HG03139 (cell line): ENCODE data around the gene COX7A2.

ENCODE experiments used
- ATAC-seq: cut with Tn5 transposase; IDR thresholded peaks from one replicate; pipeline ENCODE4 v1.9.1; 2021; ENCODE audit not compliant: unreplicated experiment

COX7A2 gene, protein sequence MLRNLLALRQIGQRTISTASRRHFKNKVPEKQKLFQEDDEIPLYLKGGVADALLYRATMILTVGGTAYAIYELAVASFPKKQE

DNA sequence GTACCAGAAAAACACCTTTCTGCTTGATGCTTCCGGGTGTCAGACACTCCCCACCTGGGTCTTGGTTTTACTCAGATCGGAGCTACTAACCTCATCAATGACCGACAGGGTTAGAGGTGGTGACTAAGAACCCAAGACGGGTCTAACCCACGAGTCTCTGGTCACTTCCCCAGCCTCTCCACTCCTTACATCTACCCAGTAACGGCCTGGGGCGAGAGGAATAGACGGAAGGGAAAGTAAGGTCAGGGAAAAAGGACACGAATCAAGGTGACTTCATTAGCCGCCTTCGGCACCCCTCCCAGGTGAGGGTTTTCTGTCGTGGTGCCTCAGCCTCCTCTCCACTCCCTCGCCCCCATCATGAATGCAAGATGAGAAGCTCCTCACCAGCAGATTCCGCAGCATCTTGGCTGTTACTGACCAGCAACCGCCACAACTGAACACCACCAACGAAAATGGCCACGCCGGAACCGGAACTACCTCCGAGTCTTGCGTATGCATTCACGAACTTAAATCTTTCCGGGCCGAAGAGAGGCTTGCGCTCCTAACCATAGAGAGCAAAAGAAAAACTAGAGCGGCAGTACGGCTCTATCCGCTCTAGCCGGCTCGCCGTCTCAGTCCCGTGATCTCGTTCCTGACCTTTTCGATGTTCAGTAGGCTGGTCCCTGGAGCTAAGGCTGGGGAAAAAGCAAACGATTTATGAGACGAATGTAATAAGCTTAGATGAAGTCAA is at the start of gene COX7A2:
COX7A2 (minus strand) TSS at position 469 of the 730 bp plus-strand sequence; CDS start at position 402, 67 bp downstream.
- ATAC-seq = peak; percentile 95

DNA sequence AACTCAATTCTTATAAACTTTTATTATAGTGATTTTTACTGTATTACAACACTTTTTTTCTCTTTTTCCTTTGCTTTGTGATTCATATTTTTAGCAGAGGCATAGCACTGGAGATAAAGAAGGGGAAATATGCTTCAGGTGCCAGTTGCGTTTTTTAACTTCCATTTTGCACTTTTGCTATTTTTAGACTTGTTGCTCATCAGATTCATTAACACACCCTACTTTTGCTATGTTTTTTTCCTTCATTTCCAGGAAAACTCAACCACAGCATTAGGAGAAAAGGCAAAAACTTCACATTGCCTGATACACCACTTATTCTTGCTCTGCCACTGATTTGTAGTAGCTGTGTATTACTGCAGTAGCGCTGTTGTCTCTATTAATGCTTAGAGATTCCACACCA is 49.0 kb upstream of the COX7A2 start:
- no peak for ATAC-seq

DNA sequence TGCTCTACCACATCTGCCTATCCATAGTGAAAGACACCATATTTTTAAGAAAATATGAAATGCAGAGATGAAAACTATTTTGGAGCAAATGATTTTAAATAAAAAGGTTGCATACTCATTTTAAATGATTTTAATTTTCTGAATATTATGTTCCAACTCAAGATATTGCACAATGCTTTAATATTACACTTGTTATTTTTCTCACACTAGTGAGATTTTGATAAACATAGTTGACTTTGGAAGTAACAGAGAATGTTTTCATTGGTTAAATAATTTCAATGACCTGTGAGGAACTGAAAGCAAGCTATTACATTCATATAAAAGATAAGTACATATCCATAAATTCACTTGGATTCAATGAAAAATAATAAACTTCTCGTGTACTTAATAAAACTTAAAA is 48.1 kb upstream of the COX7A2 start:
- ATAC-seq = no peak

DNA sequence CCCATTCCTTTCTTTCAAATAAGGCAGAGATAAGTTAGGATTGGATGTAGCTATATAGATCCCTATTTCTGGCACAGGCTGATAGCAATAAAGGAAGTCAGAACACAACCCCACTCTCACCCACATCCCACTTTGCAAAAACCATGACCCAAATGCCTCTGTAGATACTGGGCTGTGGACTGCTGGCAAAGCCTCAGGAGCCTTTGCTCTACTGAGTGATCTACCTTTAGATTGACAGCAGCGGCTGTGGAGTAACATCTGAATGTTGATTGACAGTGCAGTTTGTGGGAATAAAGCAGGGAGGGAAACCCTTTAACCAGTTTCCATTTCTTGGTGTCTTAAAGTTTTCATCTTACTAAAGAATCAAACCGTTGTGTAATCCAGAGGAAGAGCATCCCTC is 47.7 kb upstream of the COX7A2 start:
- ATAC-seq = no peak

DNA sequence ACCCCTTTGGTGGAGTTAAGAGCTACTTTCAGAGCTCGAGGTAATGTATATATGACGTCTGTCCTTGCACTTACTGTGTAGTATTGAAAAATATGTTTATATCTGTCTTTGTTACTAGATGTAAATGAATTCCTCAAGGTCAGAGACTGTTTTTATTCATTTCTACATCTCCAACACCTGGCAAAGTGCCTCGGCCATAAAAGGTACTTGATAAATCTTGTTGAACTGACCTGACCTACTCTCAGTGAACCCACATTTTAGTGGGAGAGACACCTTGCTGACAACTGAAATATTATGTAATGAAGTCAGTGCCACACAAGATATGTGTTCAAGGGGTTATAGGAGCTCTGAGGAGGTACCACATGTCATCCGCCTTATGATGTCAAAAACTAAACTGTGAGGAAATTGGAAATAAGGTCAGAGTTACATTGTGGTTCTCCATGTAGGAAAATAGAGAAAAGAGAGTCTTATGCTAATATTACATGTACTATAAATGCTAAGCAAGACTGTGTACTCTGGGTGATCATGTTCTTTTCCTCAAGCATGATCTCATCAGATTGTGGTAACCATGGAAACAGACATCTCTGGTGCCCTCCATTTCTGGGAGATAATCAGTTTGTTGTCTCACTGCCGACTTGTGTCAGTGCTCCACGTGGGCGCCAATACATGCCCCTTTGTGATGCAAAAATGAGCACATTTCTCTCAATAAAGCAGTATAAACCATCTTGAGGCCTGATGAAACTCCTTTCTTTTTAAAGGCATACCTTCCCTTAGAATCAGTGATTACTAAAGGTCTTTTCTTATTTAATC is 46.7 kb upstream of the COX7A2 start:
- no peak for ATAC-seq

DNA sequence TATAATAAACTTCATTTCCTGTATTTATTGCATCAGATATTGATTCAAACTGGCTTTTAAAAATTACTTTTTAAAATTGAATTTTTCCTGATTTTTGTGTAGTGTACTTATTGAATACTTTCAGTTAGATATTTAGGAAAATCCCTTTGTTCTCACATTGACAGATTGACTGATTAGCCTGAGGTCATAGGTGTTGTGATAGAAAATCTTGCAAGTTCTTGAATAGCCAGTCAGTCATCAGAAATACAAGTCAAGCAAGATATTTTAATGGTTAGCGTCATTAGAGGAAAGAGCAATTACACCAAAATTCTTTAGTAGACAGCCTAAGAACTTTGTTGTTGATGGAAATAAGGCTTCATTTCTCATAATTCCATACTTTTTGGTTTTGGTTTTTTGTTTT is 44.4 kb upstream of the COX7A2 start:
- no peak for ATAC-seq

DNA sequence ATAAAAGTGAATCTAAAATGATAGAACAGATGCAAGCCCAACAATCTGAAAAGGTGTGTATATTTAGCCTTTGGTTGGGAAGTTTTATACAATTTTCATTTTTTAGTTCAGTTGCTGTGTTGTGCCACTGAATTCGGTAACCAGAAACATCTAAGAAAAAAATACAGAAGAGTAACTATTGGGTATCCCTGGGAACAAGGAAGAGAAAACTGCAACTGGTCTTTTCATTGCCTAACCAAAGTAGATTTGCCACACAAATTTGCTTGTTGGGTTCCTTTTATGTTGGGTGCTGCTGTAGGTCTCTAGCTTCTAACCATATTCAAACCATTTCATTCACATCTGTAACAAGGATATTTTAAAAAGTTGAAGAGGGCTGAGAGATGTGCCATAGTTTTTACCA is 43.8 kb upstream of the COX7A2 start:
- no peak for ATAC-seq

DNA sequence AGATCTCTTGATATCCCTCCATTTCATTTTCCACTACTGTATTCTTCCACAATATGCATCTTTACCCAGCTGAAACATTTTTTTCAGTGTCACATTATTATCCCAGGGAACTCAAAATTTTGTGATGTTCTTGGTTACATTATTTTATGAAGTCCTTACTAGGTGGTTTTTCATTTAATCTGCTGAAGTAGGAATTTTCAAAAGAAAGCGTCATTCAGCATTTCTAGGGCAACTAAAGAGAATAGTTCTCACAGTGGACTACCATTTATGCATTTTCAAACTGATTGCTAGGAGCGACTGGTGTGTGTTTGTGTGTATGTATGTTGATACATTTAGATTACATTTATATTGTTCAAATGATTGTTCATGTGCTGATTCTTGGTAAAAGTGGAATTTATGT is 43.4 kb upstream of the COX7A2 start:
- ATAC-seq = no peak

DNA sequence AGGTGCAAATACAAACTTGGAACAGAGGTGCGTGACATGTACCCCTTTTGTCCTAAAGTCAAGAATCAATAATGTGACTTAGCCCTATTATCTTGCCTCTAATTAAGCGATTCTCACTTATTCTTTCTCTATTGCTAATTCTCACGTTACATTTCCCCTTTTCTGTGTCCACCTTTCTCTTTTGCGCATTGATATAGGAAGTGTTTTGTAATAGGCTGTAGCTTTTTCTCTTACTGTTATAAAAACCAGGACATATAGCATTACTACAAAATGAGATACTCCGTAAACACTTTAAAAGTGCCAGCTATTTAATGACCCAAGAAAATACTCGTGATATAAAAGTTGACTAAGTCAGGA is 41.7 kb upstream of the COX7A2 start:
- ATAC-seq = no peak

DNA sequence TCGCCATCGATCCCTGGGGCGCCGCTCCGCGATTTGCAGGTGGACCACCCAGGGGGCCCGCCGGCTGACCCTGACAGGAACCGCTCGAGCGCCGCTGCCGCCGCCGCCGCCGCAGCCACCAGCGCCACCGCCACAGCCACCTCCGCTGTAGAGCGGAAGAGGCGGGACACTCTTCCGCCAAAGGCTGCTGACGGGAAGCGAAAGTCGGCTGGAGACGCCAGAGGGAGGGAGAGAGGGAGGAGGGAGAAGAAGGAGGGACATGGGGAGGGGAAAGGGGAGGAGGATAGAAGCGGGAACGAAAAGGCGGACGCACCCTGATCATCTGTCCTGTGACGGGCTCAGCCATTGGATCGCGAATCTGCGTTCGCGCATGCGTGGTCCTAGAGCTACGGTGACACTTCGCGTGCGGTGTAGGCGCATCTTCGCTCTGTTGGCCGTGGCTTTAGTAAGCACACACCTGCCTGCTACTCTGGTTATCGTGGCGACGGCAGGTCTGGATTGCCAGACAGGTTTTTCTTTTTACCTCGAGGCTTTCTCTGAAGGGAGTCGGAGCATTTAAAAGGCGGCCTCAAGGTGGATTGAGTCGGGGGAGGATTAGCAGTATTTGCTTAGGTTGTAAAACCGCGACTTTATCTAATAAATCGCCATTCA is 41.2 kb upstream of the COX7A2 start, which contains the start of gene TMEM30A:
TMEM30A (minus strand) TSS at position 161 of the 651 bp plus-strand sequence; CDS start at position 7, 154 bp downstream.
- ATAC-seq = peak; percentile 92

DNA sequence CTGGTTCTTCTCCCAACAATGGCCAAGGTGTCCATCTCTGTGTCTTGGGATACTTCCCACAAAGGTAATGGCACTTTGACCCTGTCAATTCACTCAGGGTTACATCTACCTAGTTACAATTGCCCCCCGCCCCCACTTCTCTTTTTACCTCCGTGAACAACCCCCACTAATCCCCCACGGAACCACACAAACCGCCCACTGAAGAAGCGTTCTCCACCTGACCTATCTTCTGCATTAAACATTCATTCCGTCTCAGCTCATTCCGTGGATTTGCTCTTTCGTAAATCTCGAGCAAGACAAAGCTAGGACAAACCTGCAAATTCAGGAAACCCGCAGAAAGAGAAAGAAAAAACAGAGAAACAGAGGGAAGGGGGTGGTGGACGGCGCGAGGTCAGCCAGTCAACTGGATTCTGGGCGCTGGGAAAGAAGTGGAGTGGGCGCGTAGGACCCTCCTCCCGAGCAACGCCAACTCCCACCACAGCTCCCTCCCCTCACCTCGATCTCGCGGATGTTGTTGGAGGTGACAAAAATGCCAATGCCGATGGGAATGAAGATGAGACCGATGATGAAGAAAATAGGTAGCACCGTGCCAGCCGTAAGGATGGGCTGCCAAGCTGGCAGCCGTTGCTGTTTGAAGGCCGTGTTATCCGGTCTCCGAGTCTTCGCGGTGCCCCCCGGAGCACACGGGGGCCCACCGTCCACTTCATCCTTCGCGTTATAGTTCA is 40.5 kb upstream of the COX7A2 start:
- ATAC-seq = no peak

DNA sequence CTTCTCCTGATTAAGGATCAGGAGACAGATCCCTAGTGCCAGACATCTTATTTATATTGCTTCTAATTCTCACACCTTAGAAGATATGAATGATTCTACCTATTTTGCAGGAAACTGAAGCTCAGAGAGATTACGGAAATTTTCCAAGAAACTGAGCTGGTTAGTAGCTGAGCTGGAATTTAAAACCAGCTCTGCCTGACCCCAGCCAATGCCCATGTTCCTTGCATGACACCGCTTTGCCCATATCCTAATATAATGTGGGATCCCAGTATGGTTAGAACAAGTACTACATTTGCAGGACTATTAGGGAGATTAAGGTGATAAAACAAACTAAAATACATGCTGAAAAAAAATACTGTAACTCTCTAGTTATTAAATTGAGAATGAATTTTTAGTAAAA is 39.1 kb upstream of the COX7A2 start:
- no peak for ATAC-seq

DNA sequence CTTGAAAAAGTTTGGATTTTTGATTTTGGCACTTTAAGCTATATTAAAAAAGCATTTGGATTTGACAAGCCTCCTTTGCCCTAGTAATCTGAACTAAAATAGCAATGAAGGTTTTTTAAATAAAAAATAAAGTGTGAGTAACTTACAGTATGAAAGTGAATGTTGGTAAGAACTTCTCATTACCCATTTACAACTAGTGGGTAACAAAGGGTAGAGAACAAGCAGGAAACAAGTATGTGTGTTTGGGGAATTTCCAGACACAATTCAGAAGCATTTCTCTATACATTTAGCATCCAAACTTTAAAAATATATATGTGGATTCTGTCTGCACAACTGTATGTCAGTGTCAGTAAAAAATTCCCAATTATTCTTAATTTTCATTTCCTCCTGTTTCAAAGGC is 38.1 kb upstream of the COX7A2 start:
- ATAC-seq = no peak

DNA sequence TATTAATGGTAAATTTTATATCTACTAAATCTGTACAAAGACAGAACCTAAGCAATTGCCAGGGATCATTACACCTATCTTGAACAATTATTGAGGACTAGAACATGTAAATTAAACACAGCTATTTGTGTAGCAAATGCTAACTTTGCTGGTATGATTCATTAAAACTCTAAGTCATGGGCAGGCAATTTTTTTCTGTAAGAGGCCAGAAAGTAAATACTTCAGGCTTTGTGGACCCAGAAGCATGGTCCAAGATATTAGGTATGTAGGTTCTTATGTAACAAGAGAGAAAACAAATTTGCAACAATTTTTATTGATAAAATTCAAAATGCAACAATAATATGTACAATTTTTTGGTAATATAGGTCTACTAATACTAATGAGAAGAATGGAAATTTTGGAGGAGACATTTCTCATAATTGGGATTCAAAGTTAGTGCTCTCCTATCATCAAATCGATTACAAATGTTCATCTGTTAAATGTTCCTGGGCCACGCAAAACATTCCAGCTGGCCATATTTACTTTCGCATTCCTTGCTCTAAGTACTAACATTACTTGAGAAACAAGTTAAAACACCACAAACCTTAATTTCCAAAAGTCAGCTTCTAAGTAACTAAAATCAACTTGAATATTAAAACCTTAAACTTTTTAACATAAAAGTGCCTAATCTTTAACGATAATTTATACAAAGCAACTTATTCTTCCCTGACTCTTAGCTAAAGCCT is 36.7 kb upstream of the COX7A2 start:
- no peak for ATAC-seq

DNA sequence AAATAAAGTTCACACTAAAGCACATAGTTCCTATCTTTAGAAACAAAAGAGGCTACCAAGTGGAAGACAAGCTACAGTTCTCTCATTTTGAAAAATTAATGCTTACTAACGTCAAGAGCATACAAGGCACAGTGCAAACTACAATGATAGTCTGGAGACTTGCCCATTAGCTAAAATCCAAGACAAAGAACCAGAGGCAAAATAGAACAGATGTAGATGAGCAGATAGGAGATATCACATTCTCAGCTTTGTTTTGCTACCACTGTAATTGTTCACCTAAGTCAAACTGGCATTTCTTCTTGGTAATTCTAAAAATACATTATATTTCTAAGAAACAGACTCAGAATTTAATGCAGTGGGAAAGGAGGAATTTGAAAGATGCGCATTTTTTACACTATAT is 35.8 kb upstream of the COX7A2 start:
- ATAC-seq = no peak

DNA sequence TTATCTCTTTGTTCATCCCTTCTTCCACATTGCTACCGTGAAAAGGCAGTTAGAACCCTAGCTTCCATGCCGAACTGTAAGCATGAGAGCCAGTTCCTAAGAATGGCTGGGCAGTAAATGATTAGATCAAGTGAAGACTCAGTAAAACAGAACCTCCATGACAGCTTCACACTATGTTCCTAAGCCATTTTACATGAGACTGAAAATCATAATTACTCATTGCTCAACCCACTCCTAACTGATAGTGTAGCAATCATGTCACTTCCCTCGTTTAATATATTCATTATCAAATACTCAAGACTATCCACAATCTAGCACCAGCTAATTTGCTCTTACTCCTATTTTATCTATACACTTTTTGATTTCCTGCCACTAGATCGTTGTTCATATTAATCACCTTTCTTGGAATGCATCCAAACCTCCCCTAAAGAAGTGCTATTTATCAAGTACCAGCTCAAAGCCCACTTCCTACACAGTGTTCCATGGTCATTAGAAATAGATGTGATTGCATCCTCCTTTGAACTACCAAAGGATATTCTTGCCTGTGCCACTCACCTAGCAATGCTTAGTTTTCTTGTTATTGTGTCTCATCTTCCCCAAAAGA is 35.0 kb upstream of the COX7A2 start:
- ATAC-seq = no peak

DNA sequence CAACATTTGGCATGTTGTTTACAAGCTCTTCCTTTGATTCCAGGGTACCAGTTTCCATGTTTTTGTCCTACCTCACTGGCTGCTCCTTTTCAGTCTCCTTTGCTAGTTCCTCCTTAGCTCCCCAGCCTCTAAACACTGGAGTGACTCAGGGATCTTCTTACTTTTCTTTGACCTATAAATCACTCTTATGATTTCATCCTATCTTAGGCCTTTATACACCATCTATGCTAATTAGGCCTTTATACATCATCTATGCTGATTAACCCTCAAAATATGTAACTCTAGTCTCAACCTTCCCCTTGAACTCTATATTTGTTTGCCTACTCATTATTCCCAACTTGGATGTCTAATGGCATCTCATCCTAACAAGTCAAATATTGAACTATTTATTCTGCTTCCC is 31.5 kb upstream of the COX7A2 start:
- ATAC-seq = no peak

DNA sequence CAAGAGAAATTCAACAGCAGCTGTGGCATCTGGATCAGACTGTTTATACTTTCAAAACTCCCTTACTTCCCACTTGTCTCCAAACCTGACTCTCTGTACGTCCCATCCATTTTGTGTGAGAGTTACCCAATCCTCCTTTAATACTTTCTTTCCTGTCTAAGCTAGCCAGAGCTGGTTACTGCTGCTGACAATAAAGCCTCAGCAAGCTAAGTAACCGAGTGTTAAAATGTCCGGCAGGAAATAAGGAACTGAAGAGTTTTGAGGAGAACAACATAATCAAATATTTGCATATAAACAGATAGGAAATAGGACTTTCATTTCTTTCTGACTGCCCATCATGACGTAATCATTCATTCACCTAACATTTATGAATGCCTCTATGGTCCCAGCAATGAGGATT is 29.4 kb upstream of the COX7A2 start:
- no peak for ATAC-seq

DNA sequence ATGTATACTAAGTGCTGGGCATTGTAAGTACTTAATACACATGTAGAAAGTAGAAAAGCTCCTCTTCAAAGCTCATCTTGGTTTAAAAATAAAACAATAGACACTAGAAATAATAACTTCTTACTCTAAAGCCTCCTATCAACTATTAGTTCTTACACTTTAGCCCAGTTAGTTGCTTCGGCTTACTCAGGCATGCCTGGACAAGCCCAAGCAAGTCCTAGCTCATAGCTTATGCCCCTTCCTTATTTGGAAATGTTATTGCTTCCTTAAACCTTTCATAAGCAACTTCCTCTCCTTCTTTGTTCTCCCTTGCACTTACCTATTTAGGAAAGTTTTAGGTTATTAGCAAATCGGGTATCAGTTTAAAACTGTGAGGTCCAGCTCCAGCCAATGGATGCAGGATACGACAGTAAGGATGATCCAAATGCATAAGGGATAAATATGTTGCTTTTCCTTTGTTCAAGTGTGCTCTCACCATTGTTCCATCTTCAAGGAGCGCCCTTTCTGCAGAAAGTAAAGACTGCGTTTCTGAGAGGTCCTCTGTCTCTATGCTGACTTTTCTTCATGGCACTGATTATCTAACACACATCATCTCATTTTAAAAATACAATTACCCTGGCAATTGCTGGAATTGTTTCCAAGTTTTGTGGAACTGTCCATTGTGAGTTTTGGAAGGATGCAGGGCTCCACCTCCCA is 28.7 kb upstream of the COX7A2 start:
- ATAC-seq = no peak

DNA sequence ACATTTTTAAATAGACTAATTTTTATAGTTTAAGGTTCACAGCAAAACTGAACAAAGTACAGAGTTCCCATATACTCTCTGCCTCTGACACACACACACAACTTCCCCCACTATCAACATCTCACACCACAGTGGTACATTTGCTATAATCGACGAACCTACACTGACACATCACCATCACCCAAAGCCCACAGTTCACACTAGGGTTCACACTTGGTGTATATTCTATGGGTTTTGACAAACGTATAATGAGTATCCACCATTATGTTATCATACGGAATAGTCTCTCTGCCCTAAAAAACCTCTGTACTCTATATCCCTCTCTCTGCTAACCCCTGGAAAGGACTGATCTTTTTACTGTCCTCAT is 25.4 kb upstream of the COX7A2 start:
- no peak for ATAC-seq
